Measurements from ENCODE around the gene ZDHHC12.

GRCh38 chr9:128724744-128725211 lies 851 bp upstream of the ZDHHC12 start:
- TF ChIP-seq GATA2 (IDR thresholded peaks at IDR 0.05; ENCODE audit: low read depth, low read length) (no peak), GATA3 (IDR thresholded peaks at IDR 0.05; ENCODE audit: low read depth, low read length) (no peak)

Data from SH-SY5Y (cell line).